ENCODE results near the gene ALK. TPM values are rescaled to one million over a fixed set of nuclear protein-coding genes. Genes with fewer than 3 reads are reported as not detected.

The ALK gene
- total RNA-seq, 1 experiment from 2014 or later: not detected

DNA sequence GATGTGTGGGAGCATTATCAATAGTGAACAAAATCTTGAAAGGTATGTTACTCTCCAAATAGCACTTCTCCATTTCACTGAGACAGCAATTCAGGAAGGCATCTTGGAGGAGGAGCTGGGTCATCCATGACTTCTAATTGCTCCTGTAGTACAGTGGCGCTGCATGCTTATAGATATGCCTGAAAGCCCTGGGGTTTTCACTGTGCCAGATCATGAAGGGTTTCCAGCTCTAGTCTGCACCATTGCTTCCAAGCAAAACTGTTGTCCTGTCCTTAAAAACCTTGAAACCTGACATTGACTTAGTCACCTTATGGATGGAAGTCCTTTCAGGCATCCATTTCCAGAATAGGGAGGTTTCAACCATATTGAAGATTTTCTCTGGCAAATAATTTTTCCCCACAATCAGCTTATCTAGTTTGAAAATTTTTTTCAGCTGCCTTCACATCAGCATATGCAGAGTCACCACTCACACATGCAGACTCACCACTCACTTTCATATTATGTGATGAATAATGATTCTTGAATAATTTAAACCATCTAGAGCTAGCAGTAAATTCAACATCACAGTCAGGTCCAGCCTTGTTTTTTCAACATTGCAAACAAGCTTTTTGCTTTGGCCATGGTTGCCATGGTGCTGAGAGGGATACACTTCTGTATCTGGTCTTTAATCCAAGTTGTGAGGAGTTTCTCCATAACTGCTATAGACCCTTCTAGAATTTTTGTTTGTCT lies 509.0 kb downstream of the ALK start:
- Histone ChIP-seq H4K20me1 (ENCODE audit: control insufficient read depth, insufficient read depth, insufficient read length) (no peaks in the 10 kb centered on the region), H2AFZ (ENCODE audit: low read length) (no peak overlapping the region), H3K27ac (ENCODE audit: insufficient read length, low read depth, low read length) (no peak overlapping the region), H3T11ph (ENCODE audit: low read length) (no peak overlapping the region), H3K14ac (ENCODE audit: insufficient read depth, low read length) (no peak overlapping the region), H2BK5ac (ENCODE audit: insufficient read length, low read length) (no peak overlapping the region), H3K4ac (ENCODE audit: low read depth, low read length) (no peak overlapping the region), H4K8ac (replicated peaks; ENCODE audit: insufficient read length, low read depth, low read length) (no peak overlapping the region), H3K4me1 (ENCODE audit: insufficient read depth, low read length) (no peaks in the 10 kb centered on the region), H4K5ac (ENCODE audit: insufficient read length, low read depth, low read length) (no peak overlapping the region), H2AK5ac (ENCODE audit: insufficient read length, low read length) (no peak overlapping the region), H3K4me2 (ENCODE audit: insufficient read depth, insufficient read length, low read length) (no peak overlapping the region), H3K79me1 (ENCODE audit: insufficient read depth, low read depth, low read length, poor library complexity, severe bottlenecking) (no peaks in the 10 kb centered on the region), H3K79me2 (ENCODE audit: insufficient read depth, low read length) (no peaks in the 10 kb centered on the region), H3K18ac (ENCODE audit: insufficient read length, low read depth, low read length) (no peak overlapping the region), H4K91ac (ENCODE audit: insufficient read length, low read depth, low read length) (no peak overlapping the region), H2BK15ac (ENCODE audit: low read depth, low read length) (no peak overlapping the region), H3K23me2 (ENCODE audit: insufficient read length, low read depth, low read length, poor library complexity, severe bottlenecking) (no peaks in the 10 kb centered on the region), H3K23ac (ENCODE audit: insufficient read length, low read depth, low read length) (no peak overlapping the region), H2BK20ac (ENCODE audit: low read depth, low read length, poor library complexity, severe bottlenecking) (no peak overlapping the region), H3K9me3 (ENCODE audit: control insufficient read depth, low read depth, low read length) (no peaks in the 10 kb centered on the region), H3K9ac (ENCODE audit: extremely low read depth, insufficient read length, low read length) (no peak overlapping the region), H3K56ac (ENCODE audit: insufficient read length, low read depth, low read length) (no peak overlapping the region), H2BK120ac (ENCODE audit: low read depth, low read length, poor library complexity, severe bottlenecking) (no peak overlapping the region), H2BK12ac (ENCODE audit: insufficient read length, low read depth, low read length) (no peak overlapping the region), H3K27me3 (ENCODE audit: insufficient read depth, low read length) (no peaks in the 10 kb centered on the region)
- Mint-ChIP-seq H3K27ac (no peak overlapping the region), H3K27me3 (ENCODE audit: low read depth) (no peaks in the 10 kb centered on the region; the same call in 1 of the 2 replicates), H3K4me3 (no peak overlapping the region), H3K9me3 (no peaks in the 10 kb centered on the region; a peak in 1 of 5 replicates), H3K36me3 (ENCODE audit: insufficient read depth in 1 of 3, low read depth in 3 of 3) (no peaks in the 10 kb centered on the region), H3K4me1 (no peaks in the 10 kb centered on the region)
- WGBS (ENCODE audit: extremely low coverage, insufficient read length, low lambda C conversion rate): no CpG with 5 or more reads among the region's 1 CpG
- TF ChIP-seq, protein P1, sequence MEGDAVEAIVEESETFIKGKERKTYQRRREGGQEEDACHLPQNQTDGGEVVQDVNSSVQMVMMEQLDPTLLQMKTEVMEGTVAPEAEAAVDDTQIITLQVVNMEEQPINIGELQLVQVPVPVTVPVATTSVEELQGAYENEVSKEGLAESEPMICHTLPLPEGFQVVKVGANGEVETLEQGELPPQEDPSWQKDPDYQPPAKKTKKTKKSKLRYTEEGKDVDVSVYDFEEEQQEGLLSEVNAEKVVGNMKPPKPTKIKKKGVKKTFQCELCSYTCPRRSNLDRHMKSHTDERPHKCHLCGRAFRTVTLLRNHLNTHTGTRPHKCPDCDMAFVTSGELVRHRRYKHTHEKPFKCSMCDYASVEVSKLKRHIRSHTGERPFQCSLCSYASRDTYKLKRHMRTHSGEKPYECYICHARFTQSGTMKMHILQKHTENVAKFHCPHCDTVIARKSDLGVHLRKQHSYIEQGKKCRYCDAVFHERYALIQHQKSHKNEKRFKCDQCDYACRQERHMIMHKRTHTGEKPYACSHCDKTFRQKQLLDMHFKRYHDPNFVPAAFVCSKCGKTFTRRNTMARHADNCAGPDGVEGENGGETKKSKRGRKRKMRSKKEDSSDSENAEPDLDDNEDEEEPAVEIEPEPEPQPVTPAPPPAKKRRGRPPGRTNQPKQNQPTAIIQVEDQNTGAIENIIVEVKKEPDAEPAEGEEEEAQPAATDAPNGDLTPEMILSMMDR (conservative IDR thresholded peaks at IDR 0.05): no peak
- DNase-seq: no peak
